ENCODE data around the gene RBM26.

- TF ChIP-seq, protein P1, sequence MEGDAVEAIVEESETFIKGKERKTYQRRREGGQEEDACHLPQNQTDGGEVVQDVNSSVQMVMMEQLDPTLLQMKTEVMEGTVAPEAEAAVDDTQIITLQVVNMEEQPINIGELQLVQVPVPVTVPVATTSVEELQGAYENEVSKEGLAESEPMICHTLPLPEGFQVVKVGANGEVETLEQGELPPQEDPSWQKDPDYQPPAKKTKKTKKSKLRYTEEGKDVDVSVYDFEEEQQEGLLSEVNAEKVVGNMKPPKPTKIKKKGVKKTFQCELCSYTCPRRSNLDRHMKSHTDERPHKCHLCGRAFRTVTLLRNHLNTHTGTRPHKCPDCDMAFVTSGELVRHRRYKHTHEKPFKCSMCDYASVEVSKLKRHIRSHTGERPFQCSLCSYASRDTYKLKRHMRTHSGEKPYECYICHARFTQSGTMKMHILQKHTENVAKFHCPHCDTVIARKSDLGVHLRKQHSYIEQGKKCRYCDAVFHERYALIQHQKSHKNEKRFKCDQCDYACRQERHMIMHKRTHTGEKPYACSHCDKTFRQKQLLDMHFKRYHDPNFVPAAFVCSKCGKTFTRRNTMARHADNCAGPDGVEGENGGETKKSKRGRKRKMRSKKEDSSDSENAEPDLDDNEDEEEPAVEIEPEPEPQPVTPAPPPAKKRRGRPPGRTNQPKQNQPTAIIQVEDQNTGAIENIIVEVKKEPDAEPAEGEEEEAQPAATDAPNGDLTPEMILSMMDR (IDR thresholded peaks at IDR 0.05) = no peak
- TF ChIP-seq POLR2A (IDR thresholded peaks at IDR 0.05) = no peak
Observed at GRCh38 chr13:79417741-79418140, 11.7 kb upstream of the RBM26 start.

All from thyroid gland (tissue), 4 donors.